Mucosa of descending colon (tissue), 3 donors: ENCODE data around the gene TSPYL2. TPM values are rescaled to one million over a fixed set of nuclear protein-coding genes. Genes with fewer than 3 reads are reported as not detected.
A peak's percentile ranks its signal among the peaks of the same experiment; 100 is the strongest.

Source experiments
- ATAC-seq: fragments of 200-7000 bp; cut with Tn5 transposase; one replicate; pipeline ENCODE4 v1.9.1; 2020; ENCODE audit warnings: mild to moderate bottlenecking, moderate library complexity
- DNase-seq, 3 donors: peaks; one replicate each; pipeline ENCODE4 v3.0.0-alpha.2; 2020
- H3K36me3 ChIP-seq: fragments of 200-600 bp; one replicate; pipeline ENCODE4 v1.8.0; 2021; ENCODE audit warnings: low read depth, mild to moderate bottlenecking
- H3K4me1 ChIP-seq: fragments of 200-600 bp; one replicate; pipeline ENCODE4 v1.8.0; 2021; ENCODE audit warnings: low read depth, mild to moderate bottlenecking
- H3K4me3 ChIP-seq: fragments of 200-600 bp; one replicate; pipeline ENCODE4 v1.8.0; 2021; ENCODE audit warnings: mild to moderate bottlenecking
- H3K9me3 ChIP-seq: fragments of 200-600 bp; one replicate; pipeline ENCODE4 v1.8.0; 2021; ENCODE audit warnings: mild to moderate bottlenecking
- intact Hi-C, 2 donors: fragments of 100-400 bp; cut with DNase I in 1 of 2; cut with micrococcal nuclease in 1 of 2; formaldehyde crosslinking; loops; one replicate each; pipeline versions ENCODE4 v1.11.0 to v1.11.1; 2022; cut with DNase I, micrococcal nuclease
- total RNA-seq, 3 donors: library from RNA; stranded (reverse); fragmentation: NEBNext Ultra II Directional in 2 of 3; extraction: Animal tissue kit (Norgen Biotek cat#: 25700) in 2 of 3; gene quantifications; one replicate each; pipeline versions ENCODE4 v1.2.1 to v1.2.4, GENCODE V29; 2021 to 2023
- TF ChIP-seq, protein P1 (sequence below): fragments of 200-600 bp; IDR thresholded peaks from one replicate; pipeline ENCODE4 v1.8.0; 2022; ENCODE audit warnings: antibody characterized with exemption, mild to moderate bottlenecking
- donor health status: DM: no; HTN: no; CAD: no; lungs with moderate emphysema.
- donor health status: DM: no; HTN: no; CAD: no.
- donor health status: DM: no; HTN: yes; CAD: no.

TSPYL2 gene
- total RNA-seq, 3 donors from 2014 or later, result 6.7 to 78.7 (median 10.4) TPM

- ATAC-seq (no peak), DNase-seq (no peak)
- Histone ChIP-seq H3K36me3 (no peaks in the 10 kb centered on the region), H3K9me3 (no peaks in the 10 kb centered on the region), H3K4me1 (no peaks in the 10 kb centered on the region), H3K4me3 (peak overlapping the region; percentile 24)
- TF ChIP-seq, protein P1, sequence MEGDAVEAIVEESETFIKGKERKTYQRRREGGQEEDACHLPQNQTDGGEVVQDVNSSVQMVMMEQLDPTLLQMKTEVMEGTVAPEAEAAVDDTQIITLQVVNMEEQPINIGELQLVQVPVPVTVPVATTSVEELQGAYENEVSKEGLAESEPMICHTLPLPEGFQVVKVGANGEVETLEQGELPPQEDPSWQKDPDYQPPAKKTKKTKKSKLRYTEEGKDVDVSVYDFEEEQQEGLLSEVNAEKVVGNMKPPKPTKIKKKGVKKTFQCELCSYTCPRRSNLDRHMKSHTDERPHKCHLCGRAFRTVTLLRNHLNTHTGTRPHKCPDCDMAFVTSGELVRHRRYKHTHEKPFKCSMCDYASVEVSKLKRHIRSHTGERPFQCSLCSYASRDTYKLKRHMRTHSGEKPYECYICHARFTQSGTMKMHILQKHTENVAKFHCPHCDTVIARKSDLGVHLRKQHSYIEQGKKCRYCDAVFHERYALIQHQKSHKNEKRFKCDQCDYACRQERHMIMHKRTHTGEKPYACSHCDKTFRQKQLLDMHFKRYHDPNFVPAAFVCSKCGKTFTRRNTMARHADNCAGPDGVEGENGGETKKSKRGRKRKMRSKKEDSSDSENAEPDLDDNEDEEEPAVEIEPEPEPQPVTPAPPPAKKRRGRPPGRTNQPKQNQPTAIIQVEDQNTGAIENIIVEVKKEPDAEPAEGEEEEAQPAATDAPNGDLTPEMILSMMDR, result no peak
- intact Hi-C loops, result no loop called here
Measured at GRCh38 chrX:53082773-53083616, 828 bp downstream of the TSPYL2 start.

GRCh38 chrX:53084043-53084570 is 1.9 kb downstream of the TSPYL2 start:
- DNase-seq (no peak), ATAC-seq (no peak)
- H3K4me3 ChIP-seq, result no peak overlapping the region
- intact Hi-C loops, result no loop called here
- no peaks in the 10 kb centered on the region for H3K9me3 ChIP-seq
- H3K36me3 ChIP-seq, result no peaks in the 10 kb centered on the region
- TF ChIP-seq, protein P1, result no peak
- H3K4me1 ChIP-seq, result no peaks in the 10 kb centered on the region

GRCh38 chrX:53084863-53085262 is 2.7 kb downstream of the TSPYL2 start:
- H3K4me1 ChIP-seq, result no peaks in the 10 kb centered on the region
- TF ChIP-seq, protein P1, result no peak
- H3K36me3 ChIP-seq, result no peaks in the 10 kb centered on the region
- intact Hi-C loops, result no loop called here
- ATAC-seq (no peak), DNase-seq (no peak)
- no peaks in the 10 kb centered on the region for H3K9me3 ChIP-seq
- no peak overlapping the region for H3K4me3 ChIP-seq

DNA sequence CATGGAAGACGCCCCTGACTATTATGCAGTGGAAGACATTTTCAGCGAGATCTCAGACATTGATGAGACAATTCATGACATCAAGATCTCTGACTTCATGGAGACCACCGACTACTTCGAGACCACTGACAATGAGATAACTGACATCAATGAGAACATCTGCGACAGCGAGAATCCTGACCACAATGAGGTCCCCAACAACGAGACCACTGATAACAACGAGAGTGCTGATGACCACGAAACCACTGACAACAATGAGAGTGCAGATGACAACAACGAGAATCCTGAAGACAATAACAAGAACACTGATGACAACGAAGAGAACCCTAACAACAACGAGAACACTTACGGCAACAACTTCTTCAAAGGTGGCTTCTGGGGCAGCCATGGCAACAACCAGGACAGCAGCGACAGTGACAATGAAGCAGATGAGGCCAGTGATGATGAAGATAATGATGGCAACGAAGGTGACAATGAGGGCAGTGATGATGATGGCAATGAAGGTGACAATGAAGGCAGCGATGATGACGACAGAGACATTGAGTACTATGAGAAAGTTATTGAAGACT is 3.6 kb downstream of the TSPYL2 start:
- TF ChIP-seq, protein P1, result no peak
- Histone ChIP-seq H3K4me3 (no peak overlapping the region), H3K4me1 (no peaks in the 10 kb centered on the region), H3K36me3 (no peaks in the 10 kb centered on the region), H3K9me3 (no peaks in the 10 kb centered on the region)
- DNase-seq (no peak), ATAC-seq (no peak)
- intact Hi-C loops, result no loop called here

DNA sequence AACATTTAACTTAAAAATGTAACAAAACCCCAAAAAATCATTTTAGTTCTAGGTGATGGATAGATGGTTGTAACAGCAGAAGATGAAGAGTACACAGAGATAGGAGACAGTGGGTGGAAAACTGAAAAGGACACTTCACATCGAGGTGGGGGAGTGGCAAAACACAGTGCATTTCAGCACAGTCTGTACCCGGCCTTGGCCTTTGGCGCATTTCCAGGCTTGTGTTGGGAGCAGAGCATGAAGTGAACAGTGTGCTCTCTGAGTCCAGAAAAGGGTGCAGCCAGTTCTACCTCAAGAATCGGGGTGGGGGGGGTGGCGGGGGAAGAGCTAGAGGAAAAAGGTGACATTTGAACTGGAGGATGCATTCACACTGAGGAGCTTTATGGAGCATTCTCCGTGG is 4.3 kb downstream of the TSPYL2 start:
- DNase-seq (no peak), ATAC-seq (no peak)
- TF ChIP-seq, protein P1, result no peak
- Histone ChIP-seq H3K36me3 (no peaks in the 10 kb centered on the region), H3K4me1 (no peaks in the 10 kb centered on the region), H3K4me3 (no peak overlapping the region), H3K9me3 (no peaks in the 10 kb centered on the region)
- intact Hi-C loops, result no loop called here
